GM18868 (cell line): ENCODE data around the gene CREM.

ENCODE experiments used
- ATAC-seq: cut with Tn5 transposase; IDR thresholded peaks from one replicate; pipeline ENCODE4 v1.9.1; 2021; ENCODE audit warnings: mild to moderate bottlenecking, moderate library complexity; ENCODE audit not compliant: unreplicated experiment

The CREM gene

DNA sequence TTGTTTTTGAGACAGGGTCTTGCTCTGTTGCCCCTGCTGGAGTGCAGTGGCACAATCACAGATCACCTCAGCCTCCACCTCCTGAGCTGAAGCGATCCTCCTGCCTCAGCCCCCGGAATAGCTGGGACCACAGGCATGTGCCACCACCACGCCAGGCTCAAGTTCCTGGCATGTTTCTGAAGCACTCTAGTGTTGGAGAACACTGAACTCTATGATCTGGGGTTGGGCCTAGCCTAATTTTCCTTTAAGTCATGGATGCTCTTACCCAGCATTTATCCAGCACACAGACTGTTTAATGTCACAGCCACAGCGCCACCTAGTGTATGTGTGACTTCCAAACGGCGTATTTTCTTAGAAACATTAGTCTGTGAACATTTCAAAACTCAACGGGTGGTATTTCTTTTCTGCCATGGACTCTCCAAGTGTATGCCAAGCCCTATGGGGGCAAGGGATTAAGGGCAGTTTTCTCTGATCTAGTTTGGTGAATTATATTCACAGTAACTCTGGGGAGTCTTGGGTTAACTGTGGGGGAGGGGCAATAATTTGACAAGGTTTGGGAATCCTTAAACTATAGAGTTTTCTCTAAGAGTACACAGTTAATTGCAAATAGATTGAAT, 91.8 kb downstream of the CREM start:
- ATAC-seq: peak; percentile 78

DNA sequence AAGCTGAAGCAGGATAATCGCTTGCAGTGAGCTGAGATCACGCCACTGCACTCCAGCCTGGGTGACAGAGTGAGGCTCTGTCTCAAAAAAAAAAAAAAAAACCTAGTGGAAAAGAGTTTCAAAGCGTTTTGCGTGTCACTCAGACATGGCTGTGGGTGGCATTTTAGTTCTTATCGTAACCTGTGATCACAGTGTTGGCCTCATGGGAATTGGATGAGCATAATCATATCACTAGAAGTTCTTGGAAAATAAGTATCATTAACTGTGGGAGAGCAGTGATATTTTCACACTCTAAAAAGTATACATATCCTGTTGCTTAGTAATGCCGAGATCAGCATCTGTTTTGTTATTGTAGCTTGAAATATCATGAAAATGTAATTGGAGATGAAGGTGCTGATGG, 92.6 kb downstream of the CREM start:
- no peak for ATAC-seq

DNA sequence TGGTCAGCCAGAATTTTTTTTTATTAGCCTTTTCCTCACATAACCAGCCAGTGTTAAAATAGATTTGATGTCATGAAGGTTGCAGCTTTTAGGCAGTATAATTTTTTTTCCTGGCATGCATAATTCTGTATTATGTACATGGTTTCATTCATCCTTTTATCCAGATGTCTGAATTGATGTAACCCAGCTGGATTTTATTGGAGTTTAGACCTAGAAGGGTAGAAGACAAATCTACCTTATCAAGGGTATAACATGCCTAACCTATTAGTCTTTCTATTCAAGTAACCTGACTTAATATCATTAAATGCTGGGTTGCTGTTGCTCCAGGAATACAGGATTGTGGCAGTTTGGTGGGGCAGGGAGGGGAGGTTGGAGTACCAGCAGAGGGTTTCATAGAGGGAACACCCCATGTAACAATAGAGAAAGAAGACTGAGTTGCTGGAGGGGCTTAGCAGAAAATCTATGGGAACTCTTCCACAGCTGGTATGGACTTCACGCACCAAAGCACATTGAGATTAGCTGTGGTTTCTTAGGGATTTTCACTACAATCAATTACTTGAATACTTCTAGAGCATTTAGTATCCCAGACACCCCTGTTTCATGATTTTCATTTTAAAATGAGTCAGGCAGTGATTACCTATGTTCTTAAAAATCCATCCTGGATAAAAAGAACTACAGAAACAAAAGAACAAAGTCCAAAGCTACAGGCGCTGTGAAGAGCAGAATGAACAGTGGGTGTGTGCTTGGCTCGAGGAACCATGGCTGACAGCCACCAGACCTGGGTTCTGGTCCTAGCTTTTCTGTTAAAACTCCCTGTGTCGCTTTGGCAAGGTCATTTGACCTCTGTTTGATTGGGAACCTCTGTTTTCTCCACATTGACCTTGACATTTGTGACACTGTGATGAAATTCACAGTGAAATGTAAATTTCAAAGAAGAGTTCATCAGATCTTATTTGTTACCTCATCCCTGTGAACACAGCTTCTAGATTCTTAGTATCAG, 93.5 kb downstream of the CREM start:
- ATAC-seq: no peak

DNA sequence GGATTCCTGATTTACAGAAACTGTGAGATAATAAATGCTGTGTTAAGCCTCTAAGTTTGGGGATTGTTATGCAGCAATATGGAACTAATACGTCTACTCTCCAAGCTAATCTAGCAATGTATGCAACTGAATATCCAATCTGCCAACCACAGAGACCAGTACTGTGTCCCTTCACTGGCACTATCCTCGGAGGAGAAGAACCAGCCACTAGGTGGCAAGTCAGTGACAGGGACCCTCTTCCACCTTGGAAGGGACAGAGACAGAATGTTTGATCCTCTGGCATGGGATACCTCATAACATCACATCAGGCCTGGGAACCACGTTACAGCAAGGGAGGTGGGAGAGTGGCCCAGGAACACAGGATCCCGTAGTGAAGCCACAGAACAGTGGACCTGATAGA, 96.4 kb downstream of the CREM start:
- ATAC-seq: no peak

DNA sequence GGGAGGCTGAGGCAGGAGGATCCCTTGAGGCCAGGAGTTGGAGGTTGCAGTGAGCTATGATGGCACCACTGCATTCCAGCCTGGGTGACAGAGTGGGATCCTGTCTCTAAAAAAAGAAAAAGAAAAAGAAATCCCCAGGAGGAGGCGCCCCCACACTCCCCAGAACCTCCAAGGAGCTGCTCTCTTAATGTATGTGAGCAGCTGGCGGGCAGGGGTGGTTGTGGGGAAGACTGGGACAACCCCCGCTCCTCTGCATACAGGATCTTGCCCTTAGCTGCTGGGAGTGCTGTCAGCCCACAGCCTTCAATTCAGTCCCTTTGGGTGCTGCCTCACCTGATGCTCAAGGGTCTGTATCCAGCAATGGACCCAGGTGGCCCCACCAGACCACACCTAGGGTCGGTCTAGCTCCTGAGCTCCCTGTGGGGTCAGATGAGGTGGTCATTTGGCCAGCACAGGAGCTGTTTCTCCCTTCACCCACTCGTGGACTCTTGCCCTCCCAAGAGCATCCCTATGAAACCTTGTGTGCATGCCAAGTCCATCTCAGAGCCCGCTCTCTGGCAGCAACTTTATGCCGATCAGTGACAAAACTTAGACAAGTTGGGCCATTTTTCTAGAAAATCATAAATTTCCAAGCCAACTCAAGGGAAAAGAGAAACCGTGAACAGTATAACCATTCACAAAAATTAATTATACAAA, 97.5 kb downstream of the CREM start:
- no peak for ATAC-seq

DNA sequence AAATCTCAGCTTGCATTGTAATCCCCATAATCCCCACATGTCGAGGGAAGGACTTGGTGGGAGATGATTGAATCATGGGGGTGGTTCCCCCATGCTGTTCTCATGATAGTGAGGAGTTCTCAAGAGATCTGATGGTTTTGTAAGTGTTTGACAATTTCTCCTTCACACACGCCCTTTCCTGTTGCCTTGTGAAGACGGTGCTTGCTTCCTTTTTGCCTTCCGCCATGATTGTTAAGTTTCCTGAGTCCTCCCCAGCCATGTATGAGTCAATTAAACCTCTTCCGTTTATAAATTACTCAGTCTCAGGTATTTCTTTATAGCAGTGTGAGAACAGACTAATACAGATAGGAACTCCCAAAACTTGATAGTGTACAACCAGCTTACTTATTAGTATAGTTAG, 98.6 kb downstream of the CREM start:
- ATAC-seq: no peak

DNA sequence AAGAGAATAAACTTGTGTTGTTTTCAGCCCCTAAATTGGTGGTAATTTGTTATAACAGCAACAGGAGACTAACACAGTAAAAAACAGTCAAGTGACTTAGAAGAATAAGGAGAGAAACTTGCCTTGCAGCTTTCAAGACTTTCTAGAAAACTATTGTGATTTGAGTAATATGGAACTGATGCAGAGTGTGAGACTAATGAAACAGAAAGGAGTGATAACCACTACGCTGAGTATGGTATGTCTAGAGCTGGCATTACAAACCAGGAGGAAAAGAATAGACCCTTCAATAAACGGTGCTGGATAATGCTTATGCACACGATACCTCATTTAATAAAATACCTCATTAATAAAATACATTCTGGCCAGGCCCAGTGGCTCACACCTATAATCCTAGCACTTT, 99.9 kb downstream of the CREM start:
- ATAC-seq: no peak

DNA sequence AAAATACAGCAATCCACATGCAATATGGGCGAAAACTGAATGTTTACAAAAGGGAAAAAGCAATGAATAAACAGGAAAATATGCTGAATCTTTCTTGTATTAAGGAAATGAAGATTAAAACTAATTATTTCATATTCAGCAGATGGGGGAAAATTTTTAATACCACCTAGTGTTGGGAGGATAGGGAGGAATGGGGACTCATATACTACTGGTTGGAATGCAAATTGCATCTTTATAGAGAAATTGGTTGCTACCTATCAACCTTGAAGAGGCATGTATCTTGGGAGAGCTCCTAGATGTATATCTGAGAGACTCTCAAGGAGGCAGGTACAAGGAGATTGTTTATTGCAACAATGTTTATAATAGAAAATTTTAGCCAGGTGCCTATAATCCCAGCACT, 101.4 kb downstream of the CREM start:
- no peak for ATAC-seq

DNA sequence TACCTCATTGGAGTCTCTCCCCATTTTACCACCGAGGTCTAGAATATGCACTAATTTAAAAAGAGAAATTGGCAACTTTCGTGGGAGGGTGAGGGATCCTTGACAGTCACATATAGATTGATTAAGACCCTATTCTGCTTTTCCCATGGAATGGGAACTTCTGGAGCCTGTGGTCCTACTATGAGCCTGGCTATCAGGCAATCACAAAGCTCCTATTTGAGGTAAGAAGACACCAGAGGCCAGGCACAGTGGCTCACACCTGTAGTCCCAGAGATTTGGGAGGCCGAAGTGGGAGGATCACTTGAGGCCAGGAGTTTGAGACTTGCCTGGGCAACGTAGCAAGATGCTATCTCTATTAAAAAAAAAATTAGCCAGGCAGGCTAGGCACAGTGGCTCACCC, 105.0 kb downstream of the CREM start:
- no peak for ATAC-seq

DNA sequence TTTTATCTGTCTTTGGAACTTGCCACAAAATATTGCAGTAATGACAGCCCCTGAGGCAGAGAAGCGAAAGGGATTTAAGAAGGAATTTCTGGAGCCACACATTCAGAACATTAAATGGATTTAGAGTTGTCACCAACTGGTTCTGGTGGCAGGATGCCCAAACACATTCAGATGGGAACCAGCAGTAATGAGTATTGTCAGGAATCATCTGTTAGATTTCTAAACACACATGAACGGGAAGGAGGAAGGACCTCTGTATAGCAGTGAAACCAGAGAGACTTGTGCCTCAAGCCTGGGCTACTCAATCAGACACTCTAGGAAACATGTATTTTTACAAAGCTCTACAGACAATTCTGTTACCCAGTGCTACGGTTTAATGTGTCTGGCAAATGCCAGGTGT, 105.9 kb downstream of the CREM start:
- ATAC-seq: no peak

DNA sequence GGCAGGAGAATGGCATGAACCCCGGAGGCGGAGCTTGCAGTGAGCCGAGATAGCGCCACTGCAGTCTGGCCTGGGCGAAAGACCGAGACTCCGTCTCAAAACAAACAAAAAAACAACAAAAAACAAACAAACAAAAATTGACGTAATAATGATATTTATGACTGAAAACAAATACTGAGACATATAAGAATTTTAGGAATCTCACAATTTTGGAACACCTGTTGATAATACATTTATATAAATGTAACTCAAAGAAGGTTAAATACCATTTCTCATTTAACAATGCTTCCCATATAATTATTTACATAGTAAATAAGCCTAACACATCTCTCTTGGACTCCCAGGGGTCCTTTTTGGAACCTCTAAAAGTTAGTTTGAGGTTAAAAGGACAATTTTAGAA, 107.4 kb downstream of the CREM start:
- no peak for ATAC-seq

DNA sequence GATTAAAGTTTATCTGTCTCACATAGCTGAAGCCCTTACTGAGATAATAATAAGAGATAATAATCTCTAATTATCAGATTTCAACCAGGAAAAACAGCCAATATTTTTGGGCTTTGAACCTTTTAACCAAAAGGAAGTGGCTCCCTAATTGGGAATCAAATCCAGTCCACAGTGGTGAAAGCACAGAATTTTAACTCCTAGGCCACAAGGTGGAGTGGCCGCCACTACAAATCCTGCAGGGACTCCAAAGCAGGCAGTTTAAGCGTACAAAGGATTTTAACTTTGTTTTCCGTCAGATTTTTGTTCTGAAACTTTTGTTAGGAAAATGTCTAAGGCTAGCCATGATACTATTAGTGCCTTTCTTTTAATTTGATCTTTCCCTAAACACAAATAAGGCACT, 110.1 kb downstream of the CREM start:
- no peak for ATAC-seq

DNA sequence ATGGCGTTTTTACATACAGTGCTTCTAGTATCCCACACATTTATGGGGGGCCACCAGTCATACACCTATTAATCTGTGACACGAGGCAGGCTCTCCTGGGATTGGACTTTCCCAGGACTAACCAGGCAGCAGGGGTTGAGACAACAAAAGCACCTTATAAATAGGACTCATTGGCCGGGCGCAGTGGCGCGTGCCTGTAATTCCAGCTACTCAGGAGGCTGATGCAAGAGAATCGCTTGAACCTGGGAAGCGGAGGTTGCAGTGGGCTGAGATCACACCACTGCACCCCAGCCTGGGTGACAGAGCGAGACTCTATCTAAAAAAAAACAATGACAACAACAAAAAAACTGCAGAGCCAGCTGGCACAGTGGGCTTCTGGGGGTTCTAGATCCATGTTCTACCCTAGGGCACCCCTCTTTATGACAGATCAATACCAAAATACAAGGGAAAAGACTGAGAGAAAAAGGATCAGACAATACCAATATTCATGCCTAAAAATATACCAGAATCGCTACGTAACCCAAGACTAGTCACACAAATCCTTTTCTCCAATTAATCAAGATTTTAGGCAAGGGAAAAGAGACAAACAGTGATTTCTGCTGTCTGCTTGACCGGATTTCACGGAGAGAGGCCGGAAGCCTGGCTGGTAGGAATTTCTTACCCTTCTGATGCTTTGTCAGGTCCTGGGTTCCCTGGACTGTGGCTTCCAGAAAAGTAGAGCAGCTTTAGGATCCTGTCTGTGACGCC, 111.3 kb downstream of the CREM start:
- no peak for ATAC-seq

DNA sequence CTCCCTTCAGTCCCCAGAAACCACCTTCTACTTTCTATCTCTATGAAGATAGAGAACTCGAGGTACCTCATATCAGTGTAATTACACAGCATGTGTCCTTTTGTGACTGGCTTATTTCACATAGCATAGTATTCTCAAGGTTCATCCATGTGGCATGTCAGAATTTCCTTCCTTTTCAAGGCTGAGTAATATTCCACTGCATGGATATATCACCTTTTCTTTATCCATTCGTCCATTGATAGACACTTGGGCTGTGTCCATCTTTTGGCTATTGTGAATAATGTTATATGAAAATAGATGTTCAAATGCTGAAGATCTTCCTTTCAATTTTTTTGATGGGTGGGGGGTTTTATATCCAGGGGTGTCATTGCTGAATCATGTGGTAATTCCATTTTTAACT, 117.9 kb downstream of the CREM start:
- no peak for ATAC-seq

DNA sequence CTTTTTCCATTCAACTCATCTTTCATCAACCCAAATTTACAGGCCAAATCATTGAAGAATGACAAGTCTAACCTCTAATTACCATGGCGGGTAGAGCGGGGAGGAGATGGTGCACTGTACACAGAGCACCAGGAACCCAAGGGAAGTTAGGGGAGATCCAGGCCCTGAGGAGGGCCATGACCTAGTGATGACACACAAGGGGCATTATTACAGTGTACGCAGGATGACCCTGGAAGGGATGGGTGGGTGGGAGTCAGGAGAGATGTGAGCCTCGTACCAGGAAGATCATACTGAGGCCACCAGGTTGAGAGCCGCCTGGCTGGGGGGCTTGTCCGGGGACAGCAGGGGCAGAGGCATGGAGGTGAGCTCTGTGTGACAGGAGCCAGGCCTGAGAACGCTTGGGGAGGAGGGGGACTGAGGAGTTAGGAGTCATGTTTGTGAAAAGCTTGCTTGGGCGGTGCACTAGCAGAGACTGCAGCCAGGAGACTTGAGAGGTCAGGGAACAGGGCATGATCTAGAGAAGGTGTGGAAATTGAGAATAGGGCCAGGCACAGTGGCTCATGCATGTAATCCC, 120.2 kb downstream of the CREM start:
- ATAC-seq: no peak

DNA sequence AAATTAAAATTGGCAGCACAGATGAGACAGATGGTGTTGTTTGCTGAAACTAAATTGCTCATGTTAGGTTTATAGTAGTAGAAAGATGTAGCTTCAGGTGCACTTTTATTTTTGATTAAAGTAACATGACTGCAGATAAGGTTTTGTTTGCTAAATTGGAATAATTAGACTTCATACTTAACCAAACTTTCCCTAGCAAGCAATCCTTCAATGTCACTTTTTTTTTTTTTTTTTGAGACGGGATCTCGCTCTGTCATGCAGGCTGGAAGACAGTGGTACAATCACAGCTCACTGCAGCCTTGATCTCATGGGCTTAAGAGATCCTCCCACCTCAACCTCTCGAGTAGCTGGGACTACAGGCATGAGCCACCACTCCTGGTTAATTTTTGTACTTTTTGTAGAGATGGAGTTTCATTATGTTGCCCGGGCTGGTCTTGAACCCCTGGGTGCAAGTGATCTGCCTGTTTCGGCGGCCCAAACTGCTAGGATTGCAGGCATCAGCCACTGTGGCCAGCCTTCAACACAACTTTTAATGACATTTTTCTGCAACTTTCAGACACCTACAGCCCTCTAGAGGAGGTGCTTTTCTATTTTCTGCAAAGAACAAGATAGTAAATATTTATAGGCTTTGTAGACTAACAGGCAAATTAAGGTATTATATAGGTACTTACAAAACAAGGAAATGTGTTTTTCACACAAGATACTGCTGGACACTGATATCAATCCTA, 124.9 kb downstream of the CREM start:
- ATAC-seq: no peak

DNA sequence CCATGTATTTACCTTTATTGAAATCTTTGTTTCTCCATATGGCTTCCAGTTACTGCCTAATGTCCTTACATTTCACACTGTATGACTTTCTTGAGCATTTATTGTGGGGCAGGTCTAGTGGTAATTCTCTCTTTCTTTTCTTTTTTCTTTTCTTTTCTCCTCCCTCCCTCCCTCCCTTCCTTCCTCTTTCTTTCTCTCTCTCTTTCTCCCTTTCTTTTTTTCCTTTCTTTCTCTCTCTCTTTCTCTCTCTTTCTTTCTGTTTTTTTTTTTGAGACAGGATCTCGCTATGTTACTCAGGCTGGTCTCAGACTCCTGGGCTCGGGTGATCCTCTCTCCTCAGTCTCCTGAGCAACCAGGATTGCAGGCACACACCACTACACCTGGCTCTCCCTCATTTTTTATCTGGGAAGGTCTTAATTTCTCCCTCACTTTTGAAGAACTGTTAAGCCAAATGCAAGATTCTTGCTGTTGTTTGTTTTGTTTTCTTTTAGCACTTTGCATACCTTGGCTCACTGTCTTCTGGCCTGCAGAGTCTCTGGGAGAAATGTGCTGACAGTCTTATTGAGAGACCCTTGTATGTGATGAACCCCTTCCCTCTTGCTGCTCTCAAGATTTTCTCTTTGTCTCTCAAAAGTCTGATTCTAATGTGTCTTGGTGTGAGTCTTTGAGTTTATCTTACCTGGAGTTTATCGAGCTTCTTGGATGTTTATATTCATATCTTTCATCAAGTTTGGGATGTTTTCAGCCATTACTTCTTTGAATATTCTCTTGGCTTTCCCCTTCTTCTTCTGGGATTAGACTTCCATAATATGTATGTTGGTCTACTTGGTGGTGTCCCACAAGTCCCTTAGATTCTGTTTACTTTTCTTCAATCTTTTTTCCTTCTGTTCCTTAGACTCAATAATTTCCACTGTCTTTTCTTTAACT, 130.7 kb downstream of the CREM start:
- ATAC-seq: no peak

DNA sequence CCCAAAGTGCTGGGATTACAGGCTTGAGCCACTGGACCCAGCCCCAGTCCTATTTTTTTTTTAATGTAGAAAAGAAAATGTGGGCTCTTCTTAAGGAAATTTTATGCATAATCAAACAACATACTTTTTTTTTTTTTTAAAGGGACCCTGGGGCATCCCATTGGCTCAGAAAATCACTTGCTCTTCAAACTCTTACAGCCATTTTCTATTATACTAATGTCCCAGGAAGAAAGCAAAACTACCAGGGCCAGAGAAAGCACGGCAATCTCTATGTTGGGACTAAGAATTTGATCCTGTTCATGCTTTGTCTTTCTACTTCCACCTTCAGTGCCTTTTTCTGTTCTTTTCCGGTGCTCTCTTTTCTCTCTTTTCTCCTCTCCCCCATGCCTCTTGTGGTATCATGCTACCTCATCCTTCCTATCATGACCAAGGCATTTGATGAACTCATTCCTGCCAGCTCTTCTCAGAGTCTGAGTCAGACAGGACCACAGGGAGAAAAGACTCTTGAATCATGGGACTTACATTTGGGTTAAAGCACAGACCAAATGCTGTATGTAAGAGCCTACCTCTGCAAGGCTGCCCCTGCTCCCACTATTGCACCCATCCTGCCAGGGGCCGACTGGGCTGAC, 133.2 kb downstream of the CREM start:
- no peak for ATAC-seq

DNA sequence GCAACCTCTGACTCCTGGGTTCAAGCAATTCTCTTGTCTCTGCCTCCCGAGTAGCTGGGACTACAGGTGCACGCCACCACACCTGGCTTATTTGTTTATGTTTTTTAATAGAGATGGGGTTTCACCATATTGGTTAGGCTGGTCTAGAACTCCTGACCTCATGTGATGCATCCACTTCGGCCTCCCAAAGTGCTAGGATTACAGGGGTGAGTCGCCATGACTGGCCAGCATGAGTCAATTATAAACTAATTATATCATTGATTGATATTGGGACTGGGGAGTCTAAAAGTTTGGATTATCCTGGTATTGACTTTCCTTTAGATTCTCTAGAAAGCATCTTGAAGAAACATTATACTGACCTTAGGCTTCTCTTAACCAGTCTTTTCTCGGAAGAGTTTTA, 135.8 kb downstream of the CREM start:
- ATAC-seq: no peak
